Activated CD4-positive, alpha-beta T cell treated with anti-CD3 and anti-CD28 coated beads, Interleukin-2, amount 10 ng/mL, durations not matched to agents 24 days and 14 days (primary cell): Measurements from ENCODE around the gene PHF13. TPM values are rescaled to one million over a fixed set of nuclear protein-coding genes. Genes with fewer than 3 reads are reported as not detected.

Experiments
- DNase-seq: peaks from one replicate; pipeline ENCODE4 v3.0.0; 2022
- H3K27ac Mint-ChIP-seq: one replicate; pipeline ENCODE4 v1.8.0; 2022; ENCODE audit warnings: mild to moderate bottlenecking, mixed read lengths
- H3K27me3 Mint-ChIP-seq: one replicate; pipeline ENCODE4 v1.8.0; 2022; ENCODE audit warnings: mixed read lengths
- H3K36me3 Mint-ChIP-seq: one replicate; pipeline ENCODE4 v1.8.0; 2022; ENCODE audit warnings: low read depth, mild to moderate bottlenecking, mixed read lengths
- H3K4me1 Mint-ChIP-seq: one replicate; pipeline ENCODE4 v1.8.0; 2021; ENCODE audit warnings: mixed read lengths
- H3K4me3 Mint-ChIP-seq: one replicate; pipeline ENCODE4 v1.8.0; 2022; ENCODE audit warnings: mild to moderate bottlenecking, moderate library complexity, mixed read lengths
- H3K9me3 Mint-ChIP-seq: one replicate; pipeline ENCODE4 v1.8.0; 2021; ENCODE audit warnings: mixed read lengths
- intact Hi-C: fragments of 100-400 bp; cut with micrococcal nuclease; formaldehyde crosslinking; loops from one replicate; pipeline ENCODE4 v1.15.1; 2023
- total RNA-seq: library from RNA; stranded (reverse); gene quantifications from 2 replicates; pipeline ENCODE4 v1.2.3, GENCODE V29; 2022

Gene PHF13
- total RNA-seq, 1 donor from 2014 or later, result 20.1 TPM

DNA sequence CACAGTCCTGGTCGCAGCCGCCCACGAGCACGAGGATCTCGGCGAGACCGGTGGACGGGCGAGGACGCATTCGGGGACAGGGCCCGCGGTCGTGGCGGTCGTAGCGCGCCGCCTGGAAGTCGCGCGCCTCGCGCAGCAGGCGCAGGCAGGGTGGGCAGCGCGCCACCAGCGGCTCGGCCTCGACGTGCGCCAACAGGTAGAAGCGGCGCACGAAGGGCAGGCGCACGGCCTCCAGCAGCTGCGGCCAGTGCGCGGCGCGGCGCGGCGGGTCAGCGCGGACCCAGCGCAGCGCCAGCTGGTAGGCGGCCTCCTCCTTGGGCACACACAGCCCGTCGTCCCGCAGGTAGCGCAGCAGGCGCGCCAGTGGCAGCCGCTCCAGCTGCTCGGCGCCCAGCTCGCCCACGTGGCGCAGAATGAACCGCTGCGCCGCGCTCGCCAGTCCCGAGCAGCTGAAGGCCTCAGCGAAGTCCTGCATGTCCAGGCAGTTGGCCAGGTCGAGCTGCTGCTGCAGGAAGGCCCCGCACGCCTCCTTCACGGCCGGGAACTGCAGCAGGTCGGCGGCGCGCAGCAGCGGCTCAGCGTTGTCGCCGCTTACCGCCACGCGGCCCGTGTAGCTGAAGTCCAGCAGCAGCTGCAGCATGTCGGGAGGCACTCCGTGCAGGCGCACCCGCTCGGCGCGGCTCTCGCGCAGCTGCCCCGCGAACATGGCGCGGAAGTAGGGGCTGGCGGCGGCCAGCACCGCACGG is 11.4 kb upstream of the PHF13 start:
- H3K27ac Mint-ChIP-seq, result peak overlapping the region; percentile 89
- DNase-seq, result peak; percentile 79
- intact Hi-C loops, result loop anchor here (1.0 to 5.0 kb wide), 6 partner anchors 22 to 395 kb away; partner anchors contain the start of genes ACOT7, CAMTA1, NOL9 and RNF207
- H3K36me3 Mint-ChIP-seq, result peaks cover 23% of the 10 kb centered on the region
- no peaks in the 10 kb centered on the region for H3K9me3 Mint-ChIP-seq
- peak overlapping the region; percentile 95 for H3K4me3 Mint-ChIP-seq
- no peaks in the 10 kb centered on the region for H3K27me3 Mint-ChIP-seq
- peaks cover 28% of the 10 kb centered on the region for H3K4me1 Mint-ChIP-seq

DNA sequence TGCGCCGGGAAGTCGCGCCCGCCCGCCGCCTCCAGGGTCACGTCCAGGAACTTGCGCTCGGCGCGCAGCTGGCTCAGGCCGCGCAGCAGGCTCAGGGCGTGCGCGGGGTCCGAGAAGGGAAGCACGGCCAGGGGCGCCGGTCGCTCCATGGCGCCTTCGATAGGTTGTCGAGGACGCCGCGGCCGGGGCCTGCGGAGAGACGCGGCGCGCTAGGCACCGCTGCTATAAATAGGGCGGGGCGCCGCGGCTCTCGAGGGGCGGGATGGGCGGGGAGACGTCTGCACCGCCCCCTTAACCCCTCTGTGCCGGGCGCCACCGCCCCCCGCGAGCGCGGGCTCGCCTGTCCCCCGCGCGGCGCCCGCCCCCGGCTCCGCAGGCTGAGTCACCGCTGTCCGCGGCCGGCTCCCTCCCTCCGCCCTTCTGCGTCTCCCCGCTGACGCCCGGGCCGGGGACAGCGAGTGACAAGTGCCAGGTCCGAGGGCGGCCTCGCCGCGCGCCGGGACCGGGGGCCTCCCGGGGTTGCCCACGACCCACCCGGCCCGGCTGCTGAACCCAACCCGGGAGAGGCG is 10.8 kb upstream of the PHF13 start, which contains the start of gene KLHL21:
KLHL21 (minus strand) TSS at position 201 of the 569 bp plus-strand sequence; CDS start at position 149, 52 bp downstream.
- H3K27ac Mint-ChIP-seq, result peak within 1 kb of the TSS; percentile 95
- H3K4me1 Mint-ChIP-seq, result peaks cover 26% of the 10 kb centered on the region
- peak within 1 kb of the TSS; percentile 95 for H3K4me3 Mint-ChIP-seq
- DNase-seq, result peak; percentile 94
- H3K27me3 Mint-ChIP-seq, result peaks cover 4% of the 10 kb centered on the region
- peaks cover 19% of the 10 kb centered on the region for H3K36me3 Mint-ChIP-seq
- intact Hi-C loops, result loop anchor here (1.0 to 5.0 kb wide), 5 partner anchors 11 to 395 kb away; partner anchors contain the start of genes CAMTA1, PHF13 and RNF207
- no peaks in the 10 kb centered on the region for H3K9me3 Mint-ChIP-seq

DNA sequence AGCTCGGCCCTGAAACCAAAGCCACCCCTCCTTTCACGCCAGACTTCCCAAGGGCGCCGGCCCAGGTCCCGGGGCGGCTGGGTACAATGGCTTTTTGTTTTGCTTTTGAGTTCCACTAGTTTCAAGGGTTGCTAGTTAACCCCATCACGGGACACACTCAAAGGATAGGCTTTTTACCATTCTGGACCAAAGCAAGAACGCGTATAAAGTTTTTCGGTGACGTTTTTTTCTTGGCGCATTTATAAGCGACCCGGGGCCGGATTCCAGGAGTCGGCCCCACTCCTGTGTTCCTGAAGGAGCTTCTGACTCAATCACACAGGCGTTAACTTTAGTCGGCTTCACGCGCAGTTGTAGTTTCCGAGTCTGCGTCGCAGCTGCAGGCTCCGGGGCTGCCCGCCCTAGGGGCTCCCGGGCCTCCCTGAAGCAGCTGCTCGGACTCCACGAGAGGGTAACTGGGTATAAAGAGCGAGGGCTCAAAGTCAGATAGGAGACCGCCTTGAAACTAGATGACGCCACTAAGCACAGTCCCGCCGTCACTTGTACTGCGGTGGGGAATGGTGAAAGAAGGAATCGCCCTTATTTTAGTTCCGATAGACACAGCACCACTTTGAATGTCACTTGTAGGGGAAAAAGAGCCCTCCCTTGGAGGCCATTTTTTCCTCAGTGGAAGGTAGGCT is 10.2 kb upstream of the PHF13 start:
- intact Hi-C loops, result loop anchor here (1.0 to 5.0 kb wide), 5 partner anchors 10 to 396 kb away; partner anchors contain the start of genes CAMTA1, PHF13 and RNF207
- peaks cover 6% of the 10 kb centered on the region for H3K27me3 Mint-ChIP-seq
- peaks cover 15% of the 10 kb centered on the region for H3K36me3 Mint-ChIP-seq
- H3K4me1 Mint-ChIP-seq, result peaks cover 26% of the 10 kb centered on the region
- H3K9me3 Mint-ChIP-seq, result no peaks in the 10 kb centered on the region
- H3K27ac Mint-ChIP-seq, result peak overlapping the region; percentile 95
- peak overlapping the region; percentile 84 for H3K4me3 Mint-ChIP-seq
- DNase-seq, result peak; percentile 85

DNA sequence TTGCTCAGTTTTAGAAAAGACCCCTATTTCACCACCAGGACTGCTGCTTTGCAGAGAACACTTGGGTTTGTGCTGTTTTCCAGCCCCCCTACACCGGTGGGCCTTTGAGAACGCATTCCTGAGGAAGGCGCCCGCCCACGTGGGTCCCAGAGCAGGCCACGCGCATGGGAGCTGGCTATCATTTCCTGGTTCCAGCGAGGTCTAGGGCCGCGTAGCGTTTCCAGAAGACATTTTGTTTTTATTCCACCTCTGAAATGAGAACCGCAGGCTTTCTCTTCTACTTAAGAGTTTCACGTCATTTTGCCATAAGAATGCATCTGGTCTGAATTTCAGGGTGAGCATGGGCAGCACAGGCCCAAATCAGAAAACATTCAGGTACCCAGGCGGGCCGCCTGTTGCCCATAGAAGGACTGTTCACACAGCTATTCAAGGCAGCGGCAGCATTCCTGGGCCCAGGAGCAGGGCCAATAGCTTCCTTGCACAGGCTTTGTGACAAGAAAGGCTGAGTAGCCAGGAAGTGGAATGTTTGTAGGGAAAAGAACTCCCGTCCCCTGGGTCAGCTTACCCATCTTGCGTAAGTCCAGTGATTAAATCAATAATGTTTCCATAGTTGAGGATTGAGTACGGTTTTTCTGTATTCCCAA is 9.5 kb upstream of the PHF13 start:
- peaks cover 15% of the 10 kb centered on the region for H3K36me3 Mint-ChIP-seq
- no peak for DNase-seq
- H3K27me3 Mint-ChIP-seq, result peaks cover 6% of the 10 kb centered on the region
- peak overlapping the region; percentile 95 for H3K27ac Mint-ChIP-seq
- no peaks in the 10 kb centered on the region for H3K9me3 Mint-ChIP-seq
- H3K4me1 Mint-ChIP-seq, result peaks cover 22% of the 10 kb centered on the region
- peak overlapping the region; percentile 84 for H3K4me3 Mint-ChIP-seq
- intact Hi-C loops, result loop anchor here (1.0 to 5.0 kb wide), 5 partner anchors 9 to 397 kb away; partner anchors contain the start of genes CAMTA1, PHF13 and RNF207

- Mint-ChIP-seq H3K9me3 (no peaks in the 10 kb centered on the region), H3K4me3 (peak overlapping the region; percentile 95), H3K27ac (peak overlapping the region; percentile 85), H3K27me3 (peaks cover 3% of the 10 kb centered on the region), H3K4me1 (peaks cover 21% of the 10 kb centered on the region), H3K36me3 (peaks cover 3% of the 10 kb centered on the region)
- intact Hi-C loops, result loop anchor here (1.0 to 5.0 kb wide), 4 partner anchors 10 to 172 kb away; partner anchors contain the start of genes CAMTA1 and DNAJC11
- DNase-seq, result no peak
Measured at GRCh38 chr1:6612641-6613360, 730 bp upstream of the PHF13 start.

- H3K27ac Mint-ChIP-seq, result no peak overlapping the region
- H3K9me3 Mint-ChIP-seq, result no peaks in the 10 kb centered on the region
- peaks cover 21% of the 10 kb centered on the region for H3K4me1 Mint-ChIP-seq
- DNase-seq, result peak; percentile 92
- intact Hi-C loops, result loop anchor here (5.0 kb wide), 1 partner anchor 88 kb away; the partner anchor contains the start of gene DNAJC11
- H3K27me3 Mint-ChIP-seq, result peaks cover 2% of the 10 kb centered on the region
- peak overlapping the region; percentile 77 for H3K4me3 Mint-ChIP-seq
- peaks cover 11% of the 10 kb centered on the region for H3K36me3 Mint-ChIP-seq
Measured at GRCh38 chr1:6614019-6614928, 743 bp downstream of the PHF13 start.

DNA sequence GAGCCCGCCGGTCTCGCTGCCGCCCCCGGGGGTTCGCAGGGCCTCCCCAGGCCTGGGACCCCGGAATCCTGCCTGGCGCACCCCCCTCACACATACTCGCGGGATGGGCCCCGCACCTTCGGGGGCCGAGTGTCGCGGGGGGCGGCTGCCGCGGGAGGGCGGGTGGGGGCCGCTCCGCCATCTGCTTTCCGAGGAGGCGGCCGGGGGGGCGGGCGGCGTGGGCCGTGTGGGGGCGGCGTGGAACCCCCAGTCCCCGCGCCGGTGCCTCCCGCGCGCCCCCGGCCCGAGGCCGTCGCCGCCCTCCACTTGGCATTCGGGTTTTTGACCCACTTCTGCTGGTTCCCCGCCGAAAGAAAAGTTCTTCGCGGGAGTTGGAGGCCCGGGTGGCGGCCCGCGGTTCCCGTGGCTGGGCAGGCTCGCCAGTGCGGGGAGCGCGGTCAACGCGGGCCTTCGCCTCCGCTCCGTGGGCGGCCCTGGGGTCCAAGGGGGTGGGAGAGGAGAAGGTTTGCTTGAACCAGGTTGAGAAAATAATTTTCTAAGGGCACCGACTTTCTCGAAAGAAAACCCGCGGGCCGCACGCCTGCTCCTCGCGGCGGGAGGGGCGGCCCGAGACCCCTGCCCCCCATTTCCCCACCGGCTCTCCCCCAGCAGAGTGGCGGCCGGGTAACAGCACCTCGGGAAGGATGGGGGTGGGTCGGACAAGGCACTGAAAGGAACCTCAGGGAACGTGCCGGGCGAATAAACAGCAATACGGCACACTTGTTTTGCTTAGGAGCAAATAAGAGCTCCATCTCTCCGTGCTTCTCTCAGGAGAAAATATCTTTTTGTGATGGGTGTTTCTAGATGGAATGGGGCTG is 1.6 kb downstream of the PHF13 start:
- peak; percentile 76 for DNase-seq
- Mint-ChIP-seq H3K27me3 (peaks cover 2% of the 10 kb centered on the region), H3K4me1 (peaks cover 19% of the 10 kb centered on the region)

DNA sequence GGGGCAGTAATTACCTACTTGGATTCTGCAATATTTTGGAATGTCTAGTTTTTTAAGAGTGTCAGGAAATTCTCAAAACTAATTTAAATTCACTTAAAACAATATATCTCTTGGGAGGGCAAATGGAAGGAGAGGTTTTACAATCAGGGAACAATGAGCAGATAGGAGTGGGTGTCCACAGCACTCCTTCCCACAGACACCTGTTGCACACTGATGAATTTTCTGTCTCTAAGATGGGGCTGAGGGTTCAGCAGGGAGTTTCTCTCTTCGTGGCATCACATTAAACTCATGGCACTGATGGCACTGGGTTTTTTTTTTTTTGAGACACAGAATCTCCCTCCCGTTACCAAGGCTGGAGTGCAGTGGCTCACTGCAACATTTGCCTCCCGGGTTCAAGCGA is 5.5 kb downstream of the PHF13 start:
- Mint-ChIP-seq H3K27ac (no peak overlapping the region), H3K4me3 (no peak overlapping the region), H3K9me3 (no peaks in the 10 kb centered on the region), H3K4me1 (peaks cover 12% of the 10 kb centered on the region), H3K27me3 (no peaks in the 10 kb centered on the region), H3K36me3 (peaks cover 40% of the 10 kb centered on the region)
- intact Hi-C loops, result no loop called here
- no peak for DNase-seq

More for the DNA sequence above, 1.6 kb downstream of the PHF13 start:
- H3K4me3 Mint-ChIP-seq, result peak overlapping the region; percentile 77
- no peaks in the 10 kb centered on the region for H3K9me3 Mint-ChIP-seq
- peaks cover 17% of the 10 kb centered on the region for H3K36me3 Mint-ChIP-seq
- intact Hi-C loops, result loop anchor here (5.0 kb wide), 1 partner anchor 87 kb away; the partner anchor contains the start of gene DNAJC11
- peak overlapping the region; percentile 74 for H3K27ac Mint-ChIP-seq

DNA sequence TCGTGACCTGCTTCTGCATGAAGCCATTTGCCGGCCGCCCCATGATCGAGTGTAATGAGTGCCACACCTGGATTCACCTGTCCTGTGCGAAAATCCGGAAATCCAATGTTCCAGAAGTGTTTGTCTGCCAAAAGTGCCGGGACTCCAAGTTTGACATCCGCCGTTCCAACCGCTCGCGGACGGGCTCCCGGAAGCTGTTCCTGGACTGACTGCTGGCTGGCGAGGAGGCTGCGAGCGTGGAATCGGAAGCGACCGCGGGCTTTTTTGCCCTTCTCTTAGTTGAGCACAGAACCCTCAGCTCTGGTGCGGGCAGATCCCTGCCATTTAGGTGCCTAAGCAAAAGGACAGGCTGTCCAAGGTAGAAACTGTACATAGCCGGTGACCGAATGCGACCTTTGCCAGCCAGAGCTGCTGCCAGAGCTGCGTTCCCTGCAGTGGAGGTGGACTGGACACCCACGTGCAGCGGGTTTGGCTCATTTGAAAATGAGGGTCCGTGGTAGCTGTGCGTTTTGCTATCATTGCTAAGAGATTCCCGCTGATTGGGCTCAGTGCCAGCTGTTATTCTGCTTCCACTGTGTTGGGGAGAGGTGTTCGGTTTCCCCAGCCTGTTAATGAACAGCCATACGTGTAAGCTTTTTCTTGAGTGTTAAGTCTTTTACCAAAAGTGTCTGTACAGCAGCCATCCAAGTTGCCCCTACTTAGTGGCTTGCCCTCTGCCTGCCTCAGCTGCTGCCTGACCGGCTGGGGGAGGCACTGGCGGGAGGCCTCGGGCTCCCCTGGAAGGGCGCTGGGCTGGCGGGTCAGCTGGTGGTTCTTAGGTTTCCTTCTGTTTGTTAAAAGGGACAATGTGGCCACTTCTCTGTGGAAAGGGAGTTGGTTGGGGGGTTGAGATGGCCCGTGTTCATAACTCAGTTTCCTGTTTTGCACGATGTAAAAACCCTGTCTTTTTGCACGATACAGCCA is 8.2 kb downstream of the PHF13 start:
- H3K4me3 Mint-ChIP-seq, result no peak overlapping the region
- H3K27me3 Mint-ChIP-seq, result no peaks in the 10 kb centered on the region
- H3K27ac Mint-ChIP-seq, result no peak overlapping the region
- DNase-seq, result no peak
- no peaks in the 10 kb centered on the region for H3K9me3 Mint-ChIP-seq
- H3K4me1 Mint-ChIP-seq, result peaks cover 18% of the 10 kb centered on the region
- intact Hi-C loops, result no loop called here
- H3K36me3 Mint-ChIP-seq, result peaks cover 42% of the 10 kb centered on the region

DNA sequence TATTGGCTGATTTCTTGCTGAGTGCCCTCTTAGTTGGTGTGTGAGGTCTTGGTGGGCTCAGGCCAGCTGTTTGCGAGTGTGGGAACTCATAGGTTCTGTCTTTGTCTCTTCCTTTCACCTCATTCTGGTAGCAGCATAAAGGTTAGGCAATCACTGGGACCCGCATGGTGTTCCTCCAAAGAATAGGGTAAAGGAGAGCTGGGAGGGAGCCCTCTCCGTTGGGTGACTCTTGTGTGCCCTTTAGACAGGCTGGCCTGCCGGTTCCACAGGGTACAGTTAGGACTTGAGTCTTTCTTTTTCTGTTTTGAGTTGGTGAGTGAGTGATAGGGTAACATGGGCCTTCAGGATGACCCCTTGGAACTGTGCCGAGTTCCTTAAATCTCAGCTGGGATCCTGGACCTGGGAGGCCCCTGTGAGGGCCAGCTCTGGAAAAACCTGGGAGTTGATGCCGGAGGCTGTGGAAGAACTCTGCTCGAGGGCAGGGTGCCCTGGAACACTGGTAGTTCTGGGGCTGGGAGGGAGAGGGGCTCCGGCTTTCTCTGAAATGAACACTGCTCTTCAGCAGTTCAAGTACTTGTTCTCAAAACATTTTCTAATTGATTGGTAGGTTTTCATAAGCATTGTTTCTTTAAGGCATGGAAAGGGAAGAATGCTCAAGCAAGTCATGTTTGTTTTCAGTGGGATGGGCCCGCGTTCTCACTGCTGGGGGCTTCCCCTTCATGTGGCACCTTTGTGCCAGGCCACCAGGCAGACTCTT is 9.0 kb downstream of the PHF13 start:
- H3K27me3 Mint-ChIP-seq, result no peaks in the 10 kb centered on the region
- no peak overlapping the region for H3K27ac Mint-ChIP-seq
- intact Hi-C loops, result no loop called here
- peaks cover 23% of the 10 kb centered on the region for H3K4me1 Mint-ChIP-seq
- DNase-seq, result no peak
- H3K36me3 Mint-ChIP-seq, result peaks cover 43% of the 10 kb centered on the region
- H3K9me3 Mint-ChIP-seq, result no peaks in the 10 kb centered on the region
- no peak overlapping the region for H3K4me3 Mint-ChIP-seq
